22Rv1 (cell line): Measurements from ENCODE around the gene ROMO1.

Source experiments
- ZFX ChIP-seq: fragments of 450-650 bp; IDR thresholded peaks from 2 replicates; pipeline ENCODE4 v1.6.1; 2017; ENCODE audit warnings: antibody characterized with exemption, borderline replicate concordance
- TF ChIP-seq, protein P1 (sequence below): fragments of 450-650 bp; IDR thresholded peaks from 2 replicates; pipeline ENCODE4 v1.5.1; 2017; ENCODE audit warnings: mild to moderate bottlenecking

DNA sequence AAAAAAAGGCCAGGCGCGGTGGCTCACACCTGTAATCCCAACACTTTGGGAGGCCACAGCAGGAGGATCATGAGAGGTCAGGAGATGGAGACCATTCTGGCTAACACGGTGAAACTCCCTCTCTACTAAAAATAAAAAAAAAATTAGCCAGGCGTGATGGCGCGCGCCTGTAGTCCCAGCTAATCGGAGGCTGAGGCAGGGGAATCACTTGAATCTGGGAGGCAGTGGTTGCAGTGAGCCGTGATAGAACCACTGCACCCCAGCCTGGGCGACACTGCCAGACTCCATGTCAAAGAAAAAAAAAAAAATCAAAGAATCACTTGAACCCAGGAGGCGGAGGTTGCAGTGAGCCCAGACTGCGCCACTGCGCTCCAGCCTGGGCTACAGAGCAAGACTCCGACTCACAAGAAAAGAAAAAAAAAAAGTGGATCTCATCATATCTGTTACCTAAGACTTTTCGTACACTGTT lies 38.7 kb downstream of the ROMO1 start:
- TF ChIP-seq, protein P1, sequence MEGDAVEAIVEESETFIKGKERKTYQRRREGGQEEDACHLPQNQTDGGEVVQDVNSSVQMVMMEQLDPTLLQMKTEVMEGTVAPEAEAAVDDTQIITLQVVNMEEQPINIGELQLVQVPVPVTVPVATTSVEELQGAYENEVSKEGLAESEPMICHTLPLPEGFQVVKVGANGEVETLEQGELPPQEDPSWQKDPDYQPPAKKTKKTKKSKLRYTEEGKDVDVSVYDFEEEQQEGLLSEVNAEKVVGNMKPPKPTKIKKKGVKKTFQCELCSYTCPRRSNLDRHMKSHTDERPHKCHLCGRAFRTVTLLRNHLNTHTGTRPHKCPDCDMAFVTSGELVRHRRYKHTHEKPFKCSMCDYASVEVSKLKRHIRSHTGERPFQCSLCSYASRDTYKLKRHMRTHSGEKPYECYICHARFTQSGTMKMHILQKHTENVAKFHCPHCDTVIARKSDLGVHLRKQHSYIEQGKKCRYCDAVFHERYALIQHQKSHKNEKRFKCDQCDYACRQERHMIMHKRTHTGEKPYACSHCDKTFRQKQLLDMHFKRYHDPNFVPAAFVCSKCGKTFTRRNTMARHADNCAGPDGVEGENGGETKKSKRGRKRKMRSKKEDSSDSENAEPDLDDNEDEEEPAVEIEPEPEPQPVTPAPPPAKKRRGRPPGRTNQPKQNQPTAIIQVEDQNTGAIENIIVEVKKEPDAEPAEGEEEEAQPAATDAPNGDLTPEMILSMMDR, result no peak
- TF ChIP-seq ZFX, result no peak
